K562 (cell line): ENCODE data around the gene RNASE8. TPM values are rescaled to one million over a fixed set of nuclear protein-coding genes. Genes with fewer than 3 reads are reported as not detected.

Experiments used
- ATAC-seq: fragments of 200-7000 bp; cut with Tn5 transposase; 3 replicates; pipeline ENCODE4 v1.9.1; 2020; ENCODE audit warnings: moderate library complexity
- BruUV-seq: library from RNA; stranded (reverse); fragments of 400-500 nt; replicated peaks from 2 replicates; lab custom pipeline; 2021; lab: Mats Ljungman, UMichigan
- CTCF ChIA-PET: fragments of 300-600 bp; formaldehyde crosslinking; extraction: SDS; loops from one replicate; lab custom pipeline; 2021; ENCODE audit warnings: low intra/inter-chr PET ratio; lab: Yijun Ruan, JAX
- POLR2A ChIA-PET: fragments of 300-600, 350-650 bp; sonication (Branson Sonifier 250); formaldehyde crosslinking; extraction: SDS; loops from one replicate; lab custom pipeline; 2021; ENCODE audit warnings: antibody characterized with exemption, inconsistent platforms; lab: Yijun Ruan, JAX
- DNase-seq, 4 experiments: peaks; one replicate each; pipeline versions ENCODE4 v3.0.0 to v3.0.0-alpha.2; 2011 to 2018; ENCODE audit warnings: low spot score in 3 of 4, mixed read lengths in 3 of 4; ENCODE audit errors: extremely low read depth in 1 of 4
- FAIRE-seq: peaks from 2 replicates; lab custom pipeline; 2011; peaks lifted over from hg19 to GRCh38; lab: Jason Lieb, UNC
- H2AFZ ChIP-seq: 2 replicates; pipeline ENCODE4 v1.6.0; 2011; ENCODE audit warnings: low read depth, low read length, control low read depth, inconsistent platforms
- H3K27ac ChIP-seq: fragments of 200-600 bp; 3 replicates; pipeline ENCODE4 v1.8.0; 2011; ENCODE audit warnings: low read depth, mild to moderate bottlenecking, control low read depth, inconsistent platforms, low read length, moderate library complexity, mixed read lengths; ENCODE audit errors: extremely low read depth
- H3K27me3 ChIP-seq, 2 experiments: fragments of 300-600 bp in 1 of 2; 2 replicates in 1 of 2; 3 replicates in 1 of 2; pipeline versions ENCODE4 v1.6.0 to v1.8.0; 2011; ENCODE audit warnings: inconsistent platforms in 2 of 2, low read length in 2 of 2, mild to moderate bottlenecking in 1 of 2, mixed read lengths in 1 of 2, moderate library complexity in 1 of 2; ENCODE audit not compliant: control insufficient read depth in 2 of 2, insufficient read depth in 2 of 2
- H3K36me3 ChIP-seq: fragments of 300-600 bp; 3 replicates; pipeline ENCODE4 v1.8.0; 2011; ENCODE audit warnings: mild to moderate bottlenecking, low read length, inconsistent platforms; ENCODE audit not compliant: control insufficient read depth, insufficient read depth
- H3K4me1 ChIP-seq, 2 experiments: fragments of 200-600 bp in 1 of 2; replicated peaks in 1 of 2; 2 replicates in 1 of 2; 3 replicates in 1 of 2; pipeline versions ENCODE4 v1.5.1 to v1.8.0; 2011; ENCODE audit warnings: inconsistent platforms in 2 of 2, low read length in 2 of 2, mild to moderate bottlenecking in 1 of 2, mixed read lengths in 1 of 2, moderate library complexity in 1 of 2; ENCODE audit not compliant: control insufficient read depth in 2 of 2, insufficient read depth in 2 of 2
- H3K4me2 ChIP-seq: 2 replicates; pipeline ENCODE4 v1.6.1; 2011; ENCODE audit warnings: low read length, control low read depth, inconsistent platforms, mixed read lengths; ENCODE audit not compliant: insufficient read depth
- H3K4me3 ChIP-seq: fragments of 200-600 bp; sonication (generic), shearing (Covaris generic); 2 replicates; pipeline ENCODE4 v1.5.1; 2016; ENCODE audit warnings: control low read depth, inconsistent platforms
- H3K79me2 ChIP-seq: fragments of 200-600 bp; 3 replicates; pipeline ENCODE4 v1.8.0; 2011; ENCODE audit warnings: low read length, inconsistent platforms; ENCODE audit not compliant: control insufficient read depth, insufficient read depth
- H3K9ac ChIP-seq, 2 experiments: 2 replicates each; pipeline versions ENCODE4 v1.6.0 to v1.6.1; 2011; ENCODE audit warnings: low read depth in 2 of 2, low read length in 2 of 2, control low read depth in 1 of 2, inconsistent platforms in 1 of 2, mild to moderate bottlenecking in 1 of 2, mixed read lengths in 1 of 2; ENCODE audit not compliant: insufficient read depth in 1 of 2
- H3K9me1 ChIP-seq: one replicate; pipeline ENCODE4 v1.6.0; 2011; ENCODE audit warnings: inconsistent platforms, mild to moderate bottlenecking, low read length, moderate library complexity; ENCODE audit not compliant: control insufficient read depth, insufficient read depth
- H3K9me3 ChIP-seq: replicated peaks from 2 replicates; pipeline ENCODE4 v1.5.1; 2011; ENCODE audit warnings: low read depth, low read length, inconsistent platforms; ENCODE audit not compliant: control insufficient read depth, insufficient read depth
- H4K20me1 ChIP-seq: replicated peaks from 2 replicates; pipeline ENCODE4 v1.6.1; 2011; ENCODE audit warnings: low read length, inconsistent platforms, mixed read lengths; ENCODE audit not compliant: control insufficient read depth, insufficient read depth
- C11orf30 ChIP-seq: fragments of 450-650 bp; IDR thresholded peaks from 2 replicates; pipeline ENCODE4 v1.6.1; 2016; ENCODE audit warnings: low read depth, mild to moderate bottlenecking
- CBFA2T2 ChIP-seq: fragments of 450-650 bp; conservative IDR thresholded peaks from 2 replicates; pipeline ENCODE4 v1.6.1; 2017; ENCODE audit warnings: mild to moderate bottlenecking
- CEBPB ChIP-seq: fragments of 450-650 bp; IDR thresholded peaks from 2 replicates; pipeline ENCODE4 v1.6.1; 2016; ENCODE audit warnings: missing genetic modification characterization, missing compliant biosample characterization
- DNMT1 ChIP-seq: fragments of 450-650 bp; IDR thresholded peaks from 2 replicates; pipeline ENCODE4 v1.6.1; 2016; ENCODE audit warnings: antibody characterized with exemption, mild to moderate bottlenecking
- EGR1 ChIP-seq: fragments of 450-650 bp; conservative IDR thresholded peaks from 2 replicates; pipeline ENCODE4 v1.6.1; 2017; ENCODE audit warnings: mild to moderate bottlenecking
- FOXK2 ChIP-seq, 2 experiments: fragments of 450-650 bp; IDR thresholded peaks in 1 of 2; conservative IDR thresholded peaks in 1 of 2; 2 replicates each; pipeline ENCODE4 v1.6.1; 2016; ENCODE audit warnings: low read depth in 2 of 2, mild to moderate bottlenecking in 1 of 2
- GATAD2B ChIP-seq: fragments of 450-650 bp; IDR thresholded peaks from 2 replicates; pipeline ENCODE4 v1.6.1; 2017; ENCODE audit warnings: mild to moderate bottlenecking, borderline replicate concordance
- MAFG ChIP-seq: fragments of 450-650 bp; conservative IDR thresholded peaks from 2 replicates; pipeline ENCODE4 v1.6.1; 2016; ENCODE audit warnings: missing genetic modification characterization, missing compliant biosample characterization
- MAFK ChIP-seq: IDR thresholded peaks from 2 replicates; pipeline ENCODE4 v1.6.1; 2011; ENCODE audit warnings: low read length, improper control_type of control experiment
- MECOM ChIP-seq: fragments of 250-450 bp; sonication (Bioruptor Pico); IDR thresholded peaks from 2 replicates; pipeline ENCODE4 v1.8.0; 2022; ENCODE audit warnings: inconsistent platforms
- MEIS2 ChIP-seq: fragments of 450-650 bp; IDR thresholded peaks from 2 replicates; pipeline ENCODE4 v1.6.1; 2014; ENCODE audit warnings: mild to moderate bottlenecking; ENCODE audit not compliant: partially characterized antibody
- ZBTB7A ChIP-seq: IDR thresholded peaks from 2 replicates; pipeline ENCODE4 v1.6.1; 2011; ENCODE audit warnings: low read depth, mild to moderate bottlenecking, low read length, moderate library complexity, borderline replicate concordance; ENCODE audit not compliant: control insufficient read depth
- ZBTB8A ChIP-seq: fragments of 450-650 bp; IDR thresholded peaks from 2 replicates; pipeline ENCODE4 v1.6.1; 2018; ENCODE audit warnings: mild to moderate bottlenecking, moderate library complexity; ENCODE audit not compliant: partially characterized antibody
- ZFX ChIP-seq: sonication (generic); formaldehyde crosslinking; IDR thresholded peaks from 2 replicates; pipeline ENCODE4 v1.8.0; 2022; ENCODE audit warnings: mild to moderate bottlenecking, missing genetic modification reagents, moderate library complexity
- ZNF764 ChIP-seq: fragments of 250-450 bp; sonication (Bioruptor Pico); IDR thresholded peaks from 2 replicates; pipeline ENCODE4 v1.4.0; 2020; ENCODE audit warnings: low read depth, mild to moderate bottlenecking, moderate library complexity
- WGBS: fragments of 100-300 bp; shearing (Covaris generic); methylation state at CpG from one replicate; pipeline ENCODE4 v1.1.6; 2016; ENCODE audit warnings: low coverage, mixed read lengths; ENCODE audit not compliant: insufficient coverage; ENCODE audit errors: missing lambda C conversion rate; 5-methylcytosine and 5-hydroxymethylcytosine counted together
- in situ Hi-C: fragments of 300-500 bp; cut with MboI; formaldehyde crosslinking; loops from 4 replicates; pipeline ENCODE4 v1.15.0; 2018; ENCODE audit warnings: inconsistent platforms, mixed read lengths
- intact Hi-C: fragments of 100-400 bp; cut with micrococcal nuclease; formaldehyde crosslinking; loops from 2 replicates; pipeline ENCODE4 v1.14.2; 2022
- polyA plus RNA-seq, 8 experiments: library from polyadenylated mRNA; depleted of rRNA in 4 of 8; stranded (reverse) in 5 of 8; unstranded in 3 of 8; fragments of >200 nt; fragmentation: Nextera tagmentation in 2 of 8; fragmentation: Illumina TruSeq in 1 of 8; extraction: Ambion mirVana in 2 of 8; extraction: Trizol in 1 of 8; gene quantifications; 2 replicates each; pipeline versions ENCODE4 v1.2.1 to v1.2.3, GENCODE V29; 2011 to 2014; ENCODE audit warnings: inconsistent platforms in 1 of 8, missing spikeins in 1 of 8
- total RNA-seq, 7 experiments: library from RNA; depleted of rRNA in 6 of 7; stranded (reverse); fragments of >200 nt in 6 of 7; fragmentation: Illumina TruSeq in 2 of 7; extraction: Trizol in 2 of 7; gene quantifications; 2 replicates each; pipeline versions ENCODE4 v1.2.1 to v1.2.3, GENCODE V29; 2011 to 2021; ENCODE audit warnings: low replicate concordance in 1 of 7
- TF ChIP-seq, protein P1 (sequence below): fragments of 450-650 bp; IDR thresholded peaks from 2 replicates; pipeline ENCODE4 v1.6.1; 2017; ENCODE audit warnings: antibody characterized with exemption, mild to moderate bottlenecking

The RNASE8 gene
- total and polyA plus RNA-seq, 9 of the 15 experiments (the other 6 are each of a cell fraction or from before 2014, with no cell fraction given): not detected

DNA sequence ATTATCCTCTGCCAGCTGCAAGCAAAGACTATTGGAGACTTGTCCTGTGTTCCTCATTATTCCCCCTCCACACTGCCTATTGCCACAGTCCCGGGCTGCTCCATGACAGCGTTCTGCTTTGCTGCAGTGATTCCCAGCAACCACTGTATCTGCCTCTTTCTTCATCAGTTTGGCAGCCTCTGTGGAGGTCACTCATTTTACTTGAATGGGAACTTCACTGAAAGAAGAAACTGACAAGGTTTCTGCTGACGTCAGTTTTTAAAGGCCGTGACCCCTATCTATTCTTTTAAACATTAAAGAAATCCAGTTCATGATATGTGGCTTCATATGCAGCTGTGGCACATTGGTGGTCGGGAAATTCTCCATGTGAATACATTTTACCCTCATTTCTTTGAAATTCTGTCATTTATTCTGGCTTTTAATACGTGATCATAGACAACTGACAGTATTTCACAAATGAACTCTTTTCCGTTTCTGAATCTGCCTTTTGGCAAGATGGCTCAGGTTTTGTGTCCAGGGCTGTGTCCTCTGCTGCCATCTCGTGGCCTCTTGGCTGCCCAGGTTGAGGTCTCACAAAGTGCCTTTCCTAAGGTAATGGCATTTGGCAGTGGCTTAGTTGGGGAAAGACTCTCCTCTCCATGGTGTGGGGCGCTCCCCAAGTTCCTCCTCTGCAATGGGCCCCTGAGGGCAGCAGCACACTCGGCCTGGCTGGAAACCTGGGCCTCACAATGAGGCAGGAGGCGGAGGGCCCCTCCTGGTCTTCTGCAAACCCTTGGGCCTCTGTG, 49.1 kb downstream of the RNASE8 start (continued):
- TF ChIP-seq ZNF764 (CRISPR knock-in tag) (no peak), DNMT1 (no peak), MAFG (tag) (peak; percentile 54), ZFX (CRISPR knock-in tag) (peak; percentile 35; the same call in 1 of the 2 replicates)

DNA sequence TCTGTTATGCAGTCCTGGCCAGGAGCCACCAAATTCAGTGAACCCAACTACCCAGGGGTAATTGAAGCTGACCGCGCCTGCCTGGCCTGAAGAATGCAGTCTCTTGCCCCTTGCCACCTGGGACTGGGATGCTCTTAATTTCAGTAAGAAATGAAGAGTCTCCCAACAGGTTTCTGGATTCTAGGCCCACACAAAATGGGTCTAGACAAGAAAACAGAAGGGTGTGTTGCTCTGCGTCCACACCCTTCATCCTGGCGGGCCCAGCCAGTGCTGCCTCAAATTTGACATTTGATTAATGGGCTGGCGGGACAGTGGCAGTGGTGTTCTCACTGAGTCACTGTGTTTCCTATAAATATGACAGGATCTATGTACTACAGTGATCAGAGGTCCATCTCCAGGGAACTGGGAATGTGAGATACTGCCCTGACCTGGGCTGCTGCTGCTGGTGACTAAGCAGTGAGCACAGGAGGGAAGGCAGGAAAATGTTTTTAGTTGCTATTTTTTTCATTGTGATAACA, 49.7 kb downstream of the RNASE8 start:
- Histone ChIP-seq H3K4me3 (no peak overlapping the region), H3K9me1 (no peaks in the 10 kb centered on the region), H4K20me1 (no peaks in the 10 kb centered on the region), H3K36me3 (no peaks in the 10 kb centered on the region), H3K27me3 (no peaks in the 10 kb centered on the region), H3K9me3 (no peaks in the 10 kb centered on the region), H3K4me1 (peaks cover 37 to 50% of the 10 kb centered on the region in 2 experiments), H2AFZ (peak overlapping the region; percentile 95), H3K9ac (peak overlapping the region; percentile 29 to 87), H3K4me2 (peak overlapping the region; percentile 49), H3K79me2 (0 out of 3 replicates have a peak, but pooled peaks cover 6% of the 10 kb centered on the region), H3K27ac (peak overlapping the region; percentile 72)
- FAIRE-seq: peak; percentile 81
- ChIA-PET POLR2A (interaction anchor here (0.6 kb wide), 1 partner anchor 44 kb away, joined by 3 read pairs; no protein-coding TSS in a partner anchor), CTCF (interaction anchor here (0.7 to 5.3 kb wide), 5 partner anchors 10 to 249 kb away, joined by 3 to 54 read pairs (median 4); partner anchors contain the start of gene ARHGEF40)
- WGBS: 3% methylated on average over 5 of the region's 5 CpGs
- ATAC-seq: peak; percentile 39
- no TSS peak for BruUV-seq
- DNase-seq: peak; percentile 25 to 87 (median 52)
- intact Hi-C loops (loop anchor here (2.0 kb wide), 1 partner anchor 27 kb away; no protein-coding TSS in a partner anchor), in situ Hi-C loops (no loop called here)
- TF ChIP-seq MAFK (peak; percentile 2; the same call in 1 of the 2 replicates), MEIS2 (peak; percentile 99), ZBTB8A (no peak), FOXK2 (conservative IDR thresholded peaks at IDR 0.05 in 1 of 2, IDR thresholded peaks at IDR 0.05 in 1 of 2; ENCODE audit: low read depth in 2 of 2) (0 out of 4 replicates have a peak, but pooled peaks of 1 of the 2 experiments have one; percentile 27), MAFG (tag) (0 out of 2 replicates have a peak, but pooled peaks have one; percentile 6), C11orf30 (peak; percentile 67), MECOM (peak; percentile 58; the same call in 1 of the 2 replicates), CEBPB (tag) (no peak), CBFA2T2 (peak; percentile 55), GATAD2B (0 out of 2 replicates have a peak, but pooled peaks have one; percentile 61), ZBTB7A (no peak), EGR1 (no peak)
- TF ChIP-seq, protein P1, sequence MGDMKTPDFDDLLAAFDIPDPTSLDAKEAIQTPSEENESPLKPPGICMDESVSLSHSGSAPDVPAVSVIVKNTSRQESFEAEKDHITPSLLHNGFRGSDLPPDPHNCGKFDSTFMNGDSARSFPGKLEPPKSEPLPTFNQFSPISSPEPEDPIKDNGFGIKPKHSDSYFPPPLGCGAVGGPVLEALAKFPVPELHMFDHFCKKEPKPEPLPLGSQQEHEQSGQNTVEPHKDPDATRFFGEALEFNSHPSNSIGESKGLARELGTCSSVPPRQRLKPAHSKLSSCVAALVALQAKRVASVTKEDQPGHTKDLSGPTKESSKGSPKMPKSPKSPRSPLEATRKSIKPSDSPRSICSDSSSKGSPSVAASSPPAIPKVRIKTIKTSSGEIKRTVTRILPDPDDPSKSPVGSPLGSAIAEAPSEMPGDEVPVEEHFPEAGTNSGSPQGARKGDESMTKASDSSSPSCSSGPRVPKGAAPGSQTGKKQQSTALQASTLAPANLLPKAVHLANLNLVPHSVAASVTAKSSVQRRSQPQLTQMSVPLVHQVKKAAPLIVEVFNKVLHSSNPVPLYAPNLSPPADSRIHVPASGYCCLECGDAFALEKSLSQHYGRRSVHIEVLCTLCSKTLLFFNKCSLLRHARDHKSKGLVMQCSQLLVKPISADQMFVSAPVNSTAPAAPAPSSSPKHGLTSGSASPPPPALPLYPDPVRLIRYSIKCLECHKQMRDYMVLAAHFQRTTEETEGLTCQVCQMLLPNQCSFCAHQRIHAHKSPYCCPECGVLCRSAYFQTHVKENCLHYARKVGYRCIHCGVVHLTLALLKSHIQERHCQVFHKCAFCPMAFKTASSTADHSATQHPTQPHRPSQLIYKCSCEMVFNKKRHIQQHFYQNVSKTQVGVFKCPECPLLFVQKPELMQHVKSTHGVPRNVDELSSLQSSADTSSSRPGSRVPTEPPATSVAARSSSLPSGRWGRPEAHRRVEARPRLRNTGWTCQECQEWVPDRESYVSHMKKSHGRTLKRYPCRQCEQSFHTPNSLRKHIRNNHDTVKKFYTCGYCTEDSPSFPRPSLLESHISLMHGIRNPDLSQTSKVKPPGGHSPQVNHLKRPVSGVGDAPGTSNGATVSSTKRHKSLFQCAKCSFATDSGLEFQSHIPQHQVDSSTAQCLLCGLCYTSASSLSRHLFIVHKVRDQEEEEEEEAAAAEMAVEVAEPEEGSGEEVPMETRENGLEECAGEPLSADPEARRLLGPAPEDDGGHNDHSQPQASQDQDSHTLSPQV: 0 out of 2 replicates have a peak, but pooled peaks have one; percentile 44
